ENCODE results near the gene YAE1.

The YAE1 gene

DNA sequence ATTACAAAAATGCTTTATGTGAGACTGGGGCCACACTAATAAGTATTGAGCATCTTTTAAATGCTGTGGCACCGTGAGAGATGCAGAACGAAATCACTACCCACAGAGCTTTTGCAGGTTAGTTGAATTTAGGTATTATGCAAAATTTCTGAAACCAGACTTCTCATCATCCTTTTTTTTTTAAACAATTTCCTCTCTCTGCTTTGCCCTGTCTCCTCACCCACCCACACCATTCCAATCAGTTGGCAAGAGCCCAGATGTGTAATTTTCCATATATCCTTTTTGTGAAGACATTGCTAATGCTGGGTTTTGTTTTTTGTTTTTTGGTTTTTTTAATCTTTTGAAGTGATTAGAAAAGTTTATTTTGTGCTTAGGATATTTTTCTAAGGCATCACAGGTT lies 1.1 kb downstream of the YAE1 start:
- DNase-seq (ENCODE audit: extremely low read depth, low read depth): no peak
- TF ChIP-seq CTCF (IDR thresholded peaks at IDR 0.05; ENCODE audit: low read depth, low read length): no peak

GRCh38 chr7:39574673-39575349 lies 8.6 kb downstream of the YAE1 start:
- TF ChIP-seq CTCF (IDR thresholded peaks at IDR 0.05; ENCODE audit: low read depth, low read length): no peak
- no peak for DNase-seq (ENCODE audit: extremely low read depth, low read depth)

DNA sequence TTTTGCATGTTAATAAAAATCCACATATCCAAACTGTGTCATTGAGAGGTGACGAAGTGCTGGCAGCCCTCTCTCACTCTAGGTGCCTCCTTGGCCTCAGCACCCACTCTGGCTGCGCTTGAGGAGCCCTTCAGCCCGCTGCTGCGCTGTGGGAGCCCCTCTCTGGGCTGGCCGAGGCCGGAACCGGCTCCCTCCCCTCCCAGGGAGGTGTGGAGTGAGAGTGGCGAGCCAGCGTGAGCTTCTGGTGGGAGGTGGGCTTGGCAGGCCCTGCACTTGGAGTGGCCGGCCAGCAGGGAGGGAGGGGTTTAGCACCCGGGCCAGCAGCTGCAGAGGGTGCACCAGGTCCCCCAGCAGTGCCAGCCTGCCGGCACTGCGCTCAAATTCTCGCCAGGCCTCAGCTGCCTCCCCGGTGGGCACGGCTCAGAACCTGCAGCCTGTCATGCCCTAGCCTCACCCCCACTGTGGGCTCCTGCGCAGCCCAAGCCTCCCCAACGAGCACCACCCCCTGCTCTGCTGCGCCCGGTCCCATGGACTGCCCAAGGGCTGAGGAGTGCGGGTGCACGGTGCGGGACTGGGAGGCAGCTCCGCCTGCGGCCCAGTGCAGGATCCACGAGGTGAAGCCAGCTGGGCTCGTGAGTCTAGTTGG lies 11.1 kb downstream of the YAE1 start:
- no peak for DNase-seq (ENCODE audit: extremely low read depth, low read depth)
- no peak for TF ChIP-seq CTCF (IDR thresholded peaks at IDR 0.05; ENCODE audit: low read depth, low read length)

DNA sequence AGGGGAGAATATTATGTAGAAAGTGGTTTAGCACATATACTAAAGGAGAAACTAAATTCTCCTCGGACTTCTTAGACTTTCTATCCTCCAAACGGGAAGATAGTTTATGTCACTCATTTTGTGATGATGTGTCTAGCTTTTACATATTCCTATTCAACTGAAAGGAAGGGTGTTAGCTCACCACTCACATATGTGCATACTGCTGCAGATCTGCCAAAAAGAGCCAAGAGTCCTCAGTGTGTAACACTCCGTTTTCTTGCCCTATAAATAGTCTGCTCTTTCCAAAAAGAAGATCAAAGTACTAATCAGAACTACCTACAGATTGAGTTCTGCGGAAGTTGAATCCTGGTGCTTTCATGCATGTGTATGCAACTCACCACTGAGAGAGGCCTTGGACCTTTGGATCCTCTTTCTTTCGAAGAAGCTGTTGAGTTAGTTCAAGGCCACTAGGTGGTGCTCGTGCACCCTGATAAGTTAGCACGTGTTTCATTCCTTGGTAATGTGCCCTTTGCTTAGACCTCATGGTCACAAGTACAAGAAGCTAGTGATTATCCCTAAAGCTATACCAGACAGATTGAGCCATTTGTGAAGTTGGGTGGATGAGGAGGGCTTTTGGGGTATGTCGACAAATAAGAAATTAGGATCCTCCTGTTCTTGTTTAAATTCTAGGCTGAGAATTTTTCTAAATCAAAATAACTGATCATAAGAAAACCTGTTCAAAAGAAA lies 14.1 kb downstream of the YAE1 start:
- DNase-seq (ENCODE audit: extremely low read depth, low read depth): peak; percentile 90
- peak; percentile 70 for TF ChIP-seq CTCF (IDR thresholded peaks at IDR 0.05; ENCODE audit: low read depth, low read length)

DNA sequence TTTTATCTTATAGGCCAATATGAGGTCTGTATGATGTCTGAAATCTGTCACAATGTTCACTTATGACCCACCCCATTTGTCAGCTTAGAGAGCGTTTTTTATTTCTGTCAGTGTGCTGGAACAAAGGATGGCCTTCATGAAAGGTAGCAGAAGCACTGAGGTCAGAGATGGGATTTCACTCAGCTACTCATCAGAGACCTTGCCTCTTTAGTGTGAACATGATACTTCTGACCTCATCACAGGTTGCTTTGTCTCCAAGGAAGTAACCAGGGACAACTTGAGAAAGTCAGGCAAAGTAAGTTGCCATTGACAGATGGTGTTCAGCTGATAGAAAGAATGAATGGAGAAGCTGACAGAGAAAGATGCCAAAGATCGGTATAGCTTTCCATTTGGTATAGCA lies 16.3 kb downstream of the YAE1 start:
- DNase-seq (ENCODE audit: extremely low read depth, low read depth): no peak
- TF ChIP-seq CTCF (IDR thresholded peaks at IDR 0.05; ENCODE audit: low read depth, low read length): no peak

DNA sequence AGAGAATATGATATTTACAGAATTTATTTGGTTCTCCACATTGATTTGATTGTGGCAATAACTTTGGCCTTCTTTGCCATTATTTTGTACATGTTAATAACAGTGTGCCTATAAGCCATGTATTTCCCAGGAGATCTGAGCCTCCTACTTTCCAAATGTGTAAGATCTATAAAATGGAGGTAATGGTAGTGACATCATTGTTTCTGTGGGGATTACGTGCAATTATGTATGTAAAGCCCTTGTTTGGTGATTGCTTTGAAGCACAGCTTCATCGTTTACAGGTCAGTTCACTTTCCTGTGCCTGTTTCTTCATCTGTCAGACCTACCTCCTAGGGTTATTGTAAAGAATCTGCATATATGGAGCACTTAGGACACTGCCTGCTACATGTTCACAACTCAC lies 17.3 kb downstream of the YAE1 start:
- DNase-seq (ENCODE audit: extremely low read depth, low read depth): no peak
- TF ChIP-seq CTCF (IDR thresholded peaks at IDR 0.05; ENCODE audit: low read depth, low read length): no peak

- no peak for DNase-seq (ENCODE audit: extremely low read depth, low read depth)
- no peak for TF ChIP-seq CTCF (IDR thresholded peaks at IDR 0.05; ENCODE audit: low read depth, low read length)
These were observed 21.2 kb downstream of the YAE1 start for GRCh38 chr7:39587393-39587792.

All from AG09319 (cell line).